Activated naive CD8-positive, alpha-beta T cell treated with anti-CD3 and anti-CD28 coated beads, Interleukin-2, amount 50 U/mL, for 24 hours (primary cell): Measurements from ENCODE around the gene CCDC107.
"Not testable (repeated sequence)": the region's sequence is repeated elsewhere in the genome, so short reads cannot be mapped to it uniquely, and the experiment has no call there.

ENCODE experiments used
- ATAC-seq: fragments of 150-1000 bp; cut with Tn5 transposase; one replicate; pipeline ENCODE4 v1.10.0; 2021
- DNase-seq: peaks from one replicate; pipeline ENCODE4 v3.0.0; 2021
- H3K27ac Mint-ChIP-seq: one replicate; pipeline ENCODE4 v1.8.0; 2021; ENCODE audit warnings: mild to moderate bottlenecking, mixed read lengths
- H3K27me3 Mint-ChIP-seq: one replicate; pipeline ENCODE4 v1.8.0; 2021; ENCODE audit warnings: mixed read lengths
- H3K36me3 Mint-ChIP-seq: one replicate; pipeline ENCODE4 v1.8.0; 2021; ENCODE audit warnings: low read depth, mixed read lengths
- H3K4me1 Mint-ChIP-seq: one replicate; pipeline ENCODE4 v1.8.0; 2021; ENCODE audit warnings: mixed read lengths
- H3K4me3 Mint-ChIP-seq: one replicate; pipeline ENCODE4 v1.8.0; 2021; ENCODE audit warnings: mild to moderate bottlenecking, moderate library complexity, mixed read lengths
- H3K9me3 Mint-ChIP-seq: one replicate; pipeline ENCODE4 v1.8.0; 2021; ENCODE audit warnings: mixed read lengths

CCDC107 gene, protein sequence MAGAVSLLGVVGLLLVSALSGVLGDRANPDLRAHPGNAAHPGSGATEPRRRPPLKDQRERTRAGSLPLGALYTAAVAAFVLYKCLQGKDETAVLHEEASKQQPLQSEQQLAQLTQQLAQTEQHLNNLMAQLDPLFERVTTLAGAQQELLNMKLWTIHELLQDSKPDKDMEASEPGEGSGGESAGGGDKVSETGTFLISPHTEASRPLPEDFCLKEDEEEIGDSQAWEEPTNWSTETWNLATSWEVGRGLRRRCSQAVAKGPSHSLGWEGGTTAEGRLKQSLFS

DNA sequence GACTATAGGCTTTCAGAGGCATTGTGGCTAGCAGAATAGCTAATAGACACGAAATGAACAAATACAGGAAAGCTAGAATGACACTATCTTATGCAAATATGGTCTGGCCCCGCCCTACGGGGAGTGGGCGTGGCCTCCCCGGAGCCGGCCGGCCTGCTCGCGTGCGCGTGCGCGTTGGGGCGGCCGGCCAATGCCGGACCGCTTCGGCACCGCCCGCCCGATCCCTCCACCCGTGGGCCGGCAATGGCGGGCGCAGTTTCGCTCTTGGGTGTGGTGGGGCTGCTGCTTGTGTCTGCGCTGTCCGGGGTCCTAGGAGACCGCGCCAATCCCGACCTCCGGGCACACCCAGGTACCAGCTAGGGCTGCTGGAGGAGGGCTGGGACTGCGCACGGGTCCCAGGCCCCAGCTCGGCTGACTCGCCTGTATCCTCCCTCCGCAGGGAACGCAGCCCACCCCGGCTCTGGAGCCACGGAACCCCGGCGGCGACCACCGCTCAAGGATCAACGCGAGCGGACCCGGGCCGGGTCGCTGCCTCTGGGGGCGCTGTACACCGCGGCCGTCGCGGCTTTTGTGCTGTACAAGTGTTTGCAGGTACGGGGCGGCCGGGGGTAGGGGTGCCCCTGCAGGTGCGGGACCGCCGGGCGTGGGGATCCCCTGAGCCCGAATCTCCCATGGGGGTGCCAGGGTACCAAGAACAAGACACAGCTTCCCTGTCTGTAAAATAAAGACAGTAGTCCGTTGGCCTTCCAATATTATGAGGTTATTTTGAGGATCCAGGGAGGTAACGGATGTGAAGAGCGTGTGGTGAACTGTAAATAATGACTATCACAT lies at the start of gene CCDC107:
Gene CCDC107 (plus strand): TSS at position 156 of the 831 bp plus-strand sequence. CDS start 88 bp downstream, at position 244.
- H3K4me3 Mint-ChIP-seq, result peak within 1 kb of the TSS; percentile 86
- DNase-seq, result peak; percentile 86
- peak within 1 kb of the TSS; percentile 100 for H3K27ac Mint-ChIP-seq
- peaks cover 35% of the 10 kb centered on the region for H3K36me3 Mint-ChIP-seq
- H3K4me1 Mint-ChIP-seq, result peaks cover 67% of the 10 kb centered on the region
- peaks cover 5% of the 10 kb centered on the region for H3K27me3 Mint-ChIP-seq
- peak; percentile 57 for ATAC-seq
- H3K9me3 Mint-ChIP-seq, result peaks cover 4% of the 10 kb centered on the region

DNA sequence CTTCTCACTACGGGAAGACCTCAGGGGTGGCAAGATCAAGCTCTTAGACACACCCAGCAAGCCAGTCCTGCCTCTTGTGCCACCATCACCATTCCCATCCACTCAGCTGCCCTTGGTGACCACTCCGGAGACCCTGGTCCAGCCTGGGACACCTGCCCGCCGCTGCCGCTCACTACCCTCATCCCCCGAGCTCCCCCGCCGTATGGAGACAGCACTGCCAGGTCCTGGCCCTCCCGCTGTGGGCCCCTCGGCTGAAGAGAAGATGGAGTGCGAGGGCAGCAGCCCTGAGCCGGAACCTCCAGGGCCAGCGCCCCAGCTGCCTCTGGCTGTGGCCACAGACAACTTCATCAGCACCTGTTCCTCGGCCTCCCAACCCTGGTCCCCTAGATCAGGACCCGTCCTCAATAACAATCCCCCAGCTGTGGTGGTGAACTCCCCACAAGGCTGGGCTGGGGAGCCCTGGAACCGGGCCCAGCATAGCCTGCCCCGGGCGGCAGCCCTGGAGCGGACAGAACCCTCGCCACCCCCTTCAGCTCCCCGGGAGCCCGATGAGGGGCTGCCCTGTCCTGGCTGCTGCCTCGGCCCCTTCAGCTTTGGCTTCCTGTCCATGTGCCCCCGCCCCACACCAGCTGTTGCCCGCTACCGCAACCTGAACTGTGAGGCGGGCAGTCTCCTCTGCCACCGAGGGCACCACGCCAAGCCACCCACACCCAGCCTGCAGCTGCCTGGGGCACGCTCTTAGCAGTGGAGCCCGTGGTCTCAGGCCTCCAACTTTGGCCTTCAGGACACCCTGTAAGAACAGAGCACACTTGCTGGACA lies 48.9 kb upstream of the CCDC107 start:
- no peak for ATAC-seq
- Mint-ChIP-seq H3K4me1 (peaks cover 21% of the 10 kb centered on the region), H3K4me3 (no peak overlapping the region)

DNA sequence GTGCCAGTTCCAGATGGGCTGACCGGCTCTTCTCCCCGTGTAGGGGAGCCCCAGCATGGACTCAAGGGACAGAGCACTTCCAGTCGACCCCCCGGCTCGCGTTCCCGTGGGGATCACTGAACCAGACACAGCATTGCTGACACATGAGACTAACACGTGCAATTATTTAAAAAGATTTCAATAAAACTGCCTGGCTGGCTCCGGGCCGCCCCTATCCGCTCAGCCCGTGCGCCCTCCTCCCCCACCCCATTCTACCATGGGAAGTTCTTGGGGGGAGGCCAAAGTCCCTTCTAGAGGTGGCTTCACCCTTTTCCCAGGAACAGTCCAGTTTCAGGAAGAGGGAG lies 48.3 kb upstream of the CCDC107 start:
- H3K27me3 Mint-ChIP-seq, result no peaks in the 10 kb centered on the region
- H3K4me3 Mint-ChIP-seq, result no peak overlapping the region
- no peak overlapping the region for H3K27ac Mint-ChIP-seq
- peaks cover 13% of the 10 kb centered on the region for H3K36me3 Mint-ChIP-seq
- no peaks in the 10 kb centered on the region for H3K9me3 Mint-ChIP-seq
- no peak for DNase-seq
- H3K4me1 Mint-ChIP-seq, result peaks cover 19% of the 10 kb centered on the region
- no peak for ATAC-seq

More for the DNA sequence above, 48.9 kb upstream of the CCDC107 start:
- no peaks in the 10 kb centered on the region for H3K27me3 Mint-ChIP-seq
- H3K9me3 Mint-ChIP-seq, result no peaks in the 10 kb centered on the region
- H3K36me3 Mint-ChIP-seq, result peaks cover 11% of the 10 kb centered on the region
- no peak overlapping the region for H3K27ac Mint-ChIP-seq
- DNase-seq, result no peak

DNA sequence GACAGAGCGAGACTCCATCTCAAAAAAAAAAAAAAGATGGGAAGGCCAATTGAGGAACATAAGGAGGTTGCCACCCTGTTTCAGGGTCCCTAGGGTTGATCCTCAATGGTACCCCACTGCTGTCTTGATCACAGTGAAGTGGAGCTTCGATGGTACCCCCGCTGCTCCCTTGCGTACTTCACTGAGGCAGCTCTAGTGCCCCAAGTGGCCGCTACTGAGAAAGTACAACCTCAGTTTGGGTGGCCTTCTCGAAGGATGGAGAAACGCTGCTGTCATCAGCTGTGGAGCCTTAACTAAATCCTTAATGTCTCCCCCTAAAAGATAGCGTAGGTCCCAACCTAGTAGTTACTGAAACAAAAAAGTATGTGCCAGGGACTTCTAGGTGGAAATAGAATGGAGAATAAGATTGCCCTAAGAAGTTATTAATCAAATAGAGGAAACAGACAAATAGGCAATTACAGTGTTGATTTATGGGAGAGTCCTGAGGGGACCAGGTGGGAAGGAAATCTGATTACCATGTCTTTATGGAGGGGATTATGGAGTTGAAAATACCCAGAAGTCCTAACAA lies 46.8 kb upstream of the CCDC107 start:
- H3K27me3 Mint-ChIP-seq, result no peaks in the 10 kb centered on the region
- peak; percentile 59 for DNase-seq
- H3K27ac Mint-ChIP-seq, result no peak overlapping the region
- peak; percentile 72 for ATAC-seq
- peaks cover 20% of the 10 kb centered on the region for H3K4me1 Mint-ChIP-seq
- H3K4me3 Mint-ChIP-seq, result no peak overlapping the region
- no peaks in the 10 kb centered on the region for H3K9me3 Mint-ChIP-seq
- H3K36me3 Mint-ChIP-seq, result peaks cover 13% of the 10 kb centered on the region

DNA sequence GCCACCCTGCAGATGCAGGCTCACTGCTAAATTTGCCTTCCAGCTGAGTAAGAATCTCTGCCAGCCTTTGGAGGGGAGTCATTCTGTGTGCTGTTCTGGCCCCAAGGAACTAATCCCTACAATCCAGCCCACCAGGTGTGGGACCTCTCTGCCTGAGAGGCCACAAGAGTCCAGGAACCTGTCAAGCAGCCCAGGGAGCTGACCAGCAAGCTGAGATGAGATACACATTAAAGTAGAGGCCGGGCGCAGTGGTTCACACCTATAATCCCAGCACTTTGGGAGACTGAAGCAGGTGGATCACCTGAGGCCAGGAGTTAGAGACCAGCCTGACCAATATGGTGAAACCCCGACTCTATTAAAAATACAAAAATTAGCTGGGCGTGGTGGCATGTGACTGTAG lies 46.0 kb upstream of the CCDC107 start:
- H3K36me3 Mint-ChIP-seq, H3K4me3 Mint-ChIP-seq, H3K27ac Mint-ChIP-seq, H3K9me3 Mint-ChIP-seq, ATAC-seq, H3K27me3 Mint-ChIP-seq, DNase-seq: not testable (repeated sequence)
- H3K4me1 Mint-ChIP-seq, result peaks cover 20% of the 10 kb centered on the region

DNA sequence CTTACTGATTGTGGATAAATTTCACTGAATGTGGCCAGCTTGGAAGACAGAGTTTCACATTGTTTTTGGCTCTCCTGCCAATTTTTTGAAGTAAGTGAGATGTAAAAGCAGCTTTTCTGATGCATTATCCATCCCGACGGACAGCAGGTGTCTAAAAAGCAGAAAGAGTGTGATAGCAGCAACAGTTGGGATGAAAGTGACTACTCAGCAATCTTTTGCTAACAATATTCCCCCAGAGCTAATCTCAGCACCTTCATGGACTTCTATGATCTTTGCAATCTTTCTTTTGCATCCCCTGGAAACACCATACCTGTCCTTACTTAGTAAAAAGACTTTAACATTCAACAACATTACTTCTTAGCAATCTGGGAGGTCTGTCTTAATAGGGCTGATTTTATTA lies 45.2 kb upstream of the CCDC107 start:
- H3K27me3 Mint-ChIP-seq, result no peaks in the 10 kb centered on the region
- ATAC-seq (no peak), DNase-seq (no peak)
- no peak overlapping the region for H3K27ac Mint-ChIP-seq
- no peaks in the 10 kb centered on the region for H3K9me3 Mint-ChIP-seq
- peaks cover 8% of the 10 kb centered on the region for H3K36me3 Mint-ChIP-seq
- no peak overlapping the region for H3K4me3 Mint-ChIP-seq
- H3K4me1 Mint-ChIP-seq, result peaks cover 25% of the 10 kb centered on the region

DNA sequence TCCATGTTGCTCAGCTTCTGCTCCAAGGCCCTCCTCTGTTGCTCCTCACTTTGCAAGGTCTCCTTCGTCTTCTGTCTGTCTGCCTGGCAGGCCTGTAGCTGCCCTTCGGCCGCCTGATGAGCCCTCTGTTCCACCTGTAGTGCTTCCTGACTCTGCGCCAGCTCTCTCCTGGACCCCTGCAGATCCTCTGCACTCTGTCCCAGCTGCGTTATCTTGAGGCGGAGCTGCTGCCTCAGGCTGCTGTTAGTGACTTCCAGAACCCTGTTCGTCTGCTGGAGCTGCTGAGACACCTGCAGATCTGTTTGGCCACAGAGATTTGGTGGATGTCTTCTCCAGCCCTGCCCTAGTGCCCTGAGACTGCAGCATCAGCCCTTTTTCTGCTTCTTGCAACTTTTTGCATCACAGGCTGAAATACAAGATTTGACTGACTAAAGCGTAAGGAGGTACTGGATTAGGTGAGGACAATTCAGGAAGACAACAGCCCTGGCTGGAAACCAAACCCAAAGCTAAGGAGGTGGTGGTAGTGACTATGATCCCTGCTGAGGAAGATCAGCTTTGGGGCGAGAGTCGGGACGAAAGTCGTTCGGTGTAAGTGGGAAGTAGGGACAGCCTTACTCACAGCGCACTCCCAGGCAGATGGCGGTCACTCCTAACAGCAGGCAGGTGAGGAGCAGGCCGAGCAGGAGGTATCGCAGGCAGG lies 42.0 kb upstream of the CCDC107 start:
- H3K4me1 Mint-ChIP-seq, result peaks cover 58% of the 10 kb centered on the region

DNA sequence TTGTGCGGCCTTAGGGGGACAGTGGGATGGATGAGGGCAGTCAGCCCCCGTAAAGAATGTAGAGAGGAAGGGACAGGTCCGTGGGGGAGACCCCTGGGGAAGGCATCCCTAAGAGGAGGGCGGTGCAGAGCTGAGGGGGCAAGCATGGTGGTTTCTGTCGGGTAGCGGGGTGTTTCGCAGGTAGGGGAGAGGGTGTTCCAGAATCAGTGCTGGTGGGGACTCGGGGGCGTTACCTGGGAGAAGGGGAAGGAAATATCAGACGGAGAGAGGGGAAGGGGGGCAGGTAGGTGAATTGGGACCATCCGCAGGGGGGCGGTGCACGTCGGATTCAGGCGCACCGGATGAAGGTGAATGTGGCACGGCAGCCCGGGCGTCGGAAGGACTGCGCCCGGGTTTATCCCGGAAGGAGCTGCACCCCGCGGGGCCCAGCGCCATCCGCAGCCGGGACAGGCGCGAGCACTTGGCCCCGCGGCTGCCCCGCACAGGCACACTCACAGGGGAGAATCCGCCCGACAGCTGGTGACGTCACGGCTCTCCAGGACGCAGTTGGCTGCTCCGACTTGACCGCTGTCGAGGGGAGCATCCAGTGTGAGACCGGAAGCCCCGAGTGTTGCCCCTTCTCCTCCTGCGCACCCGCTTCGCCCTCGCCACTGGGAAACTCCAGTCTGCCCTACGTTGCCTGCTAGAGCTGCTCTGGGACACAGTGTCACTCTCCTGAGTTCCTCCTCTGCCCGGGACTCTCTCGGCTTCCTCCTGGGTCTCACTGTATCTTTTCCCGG lies 41.2 kb upstream of the CCDC107 start:
- peak overlapping the region; percentile 97 for H3K27ac Mint-ChIP-seq
- peak overlapping the region; percentile 82 for H3K4me3 Mint-ChIP-seq
- peak; percentile 15 for ATAC-seq
- H3K4me1 Mint-ChIP-seq, result peaks cover 60% of the 10 kb centered on the region
- no peaks in the 10 kb centered on the region for H3K27me3 Mint-ChIP-seq
- DNase-seq, result peak; percentile 83
- H3K9me3 Mint-ChIP-seq, result no peaks in the 10 kb centered on the region
- H3K36me3 Mint-ChIP-seq, result peaks cover 2% of the 10 kb centered on the region

More for the DNA sequence above, 42.0 kb upstream of the CCDC107 start:
- H3K27me3 Mint-ChIP-seq, result no peaks in the 10 kb centered on the region
- H3K9me3 Mint-ChIP-seq, result no peaks in the 10 kb centered on the region
- ATAC-seq (no peak), DNase-seq (no peak)
- H3K4me3 Mint-ChIP-seq, result peak overlapping the region; percentile 82
- H3K36me3 Mint-ChIP-seq, result peaks cover 2% of the 10 kb centered on the region
- H3K27ac Mint-ChIP-seq, result peak overlapping the region; percentile 74

DNA sequence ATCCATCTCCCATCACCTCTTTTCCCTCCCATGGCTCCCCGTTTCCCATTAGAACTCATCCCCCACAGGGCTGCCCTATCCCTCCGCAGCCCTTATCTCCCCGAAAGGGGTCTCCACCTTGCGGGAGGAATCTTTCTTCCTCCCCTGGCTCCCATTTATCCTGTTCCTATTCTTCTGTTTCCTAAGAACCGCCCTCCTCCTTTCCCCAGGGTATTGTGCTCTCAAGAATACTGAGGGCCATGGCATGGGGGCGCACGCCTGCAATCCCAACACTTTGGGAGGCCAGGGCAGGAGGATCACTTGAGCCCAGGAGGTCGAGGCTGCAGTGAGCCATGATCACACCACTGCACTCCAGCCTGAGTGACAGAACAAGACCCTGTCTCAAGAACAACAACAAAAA lies 40.5 kb upstream of the CCDC107 start:
- H3K27me3 Mint-ChIP-seq, result no peaks in the 10 kb centered on the region
- H3K4me1 Mint-ChIP-seq, result peaks cover 66% of the 10 kb centered on the region
- peaks cover 2% of the 10 kb centered on the region for H3K36me3 Mint-ChIP-seq
- H3K9me3 Mint-ChIP-seq, result no peaks in the 10 kb centered on the region
- peak overlapping the region; percentile 82 for H3K4me3 Mint-ChIP-seq
- H3K27ac Mint-ChIP-seq, result peak overlapping the region; percentile 97
- DNase-seq (no peak), ATAC-seq (no peak)

DNA sequence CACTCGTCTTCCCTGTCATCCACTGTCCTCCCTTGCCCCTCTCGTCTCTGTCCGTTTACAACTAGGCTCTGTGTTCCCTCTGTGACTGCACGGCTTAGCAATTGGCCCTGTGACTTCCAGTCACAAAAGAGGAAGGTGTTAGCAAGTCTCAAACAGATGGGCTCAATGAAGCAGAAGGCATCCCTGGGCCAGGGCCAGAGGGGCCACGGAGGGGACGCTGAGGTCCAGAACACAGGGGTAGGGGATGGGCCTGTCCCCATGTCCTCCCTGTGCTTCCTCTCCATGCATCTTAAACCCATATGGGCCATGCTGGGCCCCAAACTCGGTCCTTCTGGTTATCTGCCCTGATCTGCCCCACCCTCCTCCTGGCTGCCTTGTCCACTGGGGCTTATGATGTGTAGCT lies 39.8 kb upstream of the CCDC107 start, which contains the start of gene CD72:
Gene CD72 (minus strand): TSS at position 89 of the 403 bp plus-strand sequence. CDS start 110 bp downstream, outside the sequence.
- Mint-ChIP-seq H3K27me3 (no peaks in the 10 kb centered on the region), H3K36me3 (peaks cover 2% of the 10 kb centered on the region), H3K27ac (peak within 1 kb of the TSS; percentile 97), H3K4me1 (peaks cover 66% of the 10 kb centered on the region), H3K9me3 (no peaks in the 10 kb centered on the region), H3K4me3 (peak within 1 kb of the TSS; percentile 82)
- no peak for DNase-seq
- no peak for ATAC-seq

DNA sequence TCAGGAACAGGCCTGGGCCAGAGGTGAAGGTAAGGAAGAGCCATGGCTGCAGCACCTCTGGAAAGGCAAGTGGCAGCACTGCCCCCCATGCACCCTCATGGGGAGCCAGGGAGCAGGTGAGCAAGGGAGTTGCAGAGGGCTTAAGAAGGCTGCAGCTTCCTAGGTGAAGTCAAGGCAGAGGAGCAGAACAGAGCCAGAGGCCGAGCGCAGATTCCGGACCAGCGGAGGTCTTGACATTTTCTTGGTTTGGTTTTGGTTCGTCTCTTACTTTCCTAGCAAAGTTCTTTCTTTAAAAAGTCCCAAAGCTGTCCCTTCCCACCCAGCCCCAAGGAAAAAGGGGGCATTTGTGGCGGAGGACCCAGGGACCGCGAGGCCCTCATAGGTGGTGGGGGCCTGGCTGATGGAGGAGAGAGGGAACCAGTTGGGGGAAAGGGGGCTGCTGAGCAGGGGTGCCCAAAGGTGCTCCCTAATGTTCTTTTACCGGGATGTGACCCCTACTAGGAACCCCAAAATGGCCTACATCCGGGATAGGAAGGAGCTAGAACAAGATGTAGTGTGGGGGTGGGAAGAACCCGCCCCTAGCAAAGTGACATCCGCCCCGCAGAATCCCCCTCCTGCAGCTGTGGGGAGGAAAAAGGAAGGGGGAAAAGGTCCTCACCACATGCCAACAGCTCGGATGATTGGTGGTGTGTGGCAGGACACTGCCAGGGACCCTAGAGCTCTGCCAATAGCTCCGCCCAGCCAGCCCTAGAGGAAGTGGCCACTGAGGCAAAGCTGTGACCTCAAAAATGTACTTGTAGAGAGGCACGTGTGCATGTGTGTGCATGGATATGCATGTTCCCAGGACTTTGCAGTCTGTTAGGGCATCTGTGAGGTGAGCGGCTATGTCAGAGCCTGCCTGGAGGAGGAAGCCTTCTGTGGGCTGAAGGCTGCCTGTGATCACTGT lies 39.0 kb upstream of the CCDC107 start:
- peak; percentile 74 for DNase-seq
- no peaks in the 10 kb centered on the region for H3K27me3 Mint-ChIP-seq
- H3K36me3 Mint-ChIP-seq, result peaks cover 2% of the 10 kb centered on the region
- no peaks in the 10 kb centered on the region for H3K9me3 Mint-ChIP-seq
- peaks cover 66% of the 10 kb centered on the region for H3K4me1 Mint-ChIP-seq
- peak overlapping the region; percentile 82 for H3K4me3 Mint-ChIP-seq
- ATAC-seq, result peak; percentile 93
- H3K27ac Mint-ChIP-seq, result peak overlapping the region; percentile 97

DNA sequence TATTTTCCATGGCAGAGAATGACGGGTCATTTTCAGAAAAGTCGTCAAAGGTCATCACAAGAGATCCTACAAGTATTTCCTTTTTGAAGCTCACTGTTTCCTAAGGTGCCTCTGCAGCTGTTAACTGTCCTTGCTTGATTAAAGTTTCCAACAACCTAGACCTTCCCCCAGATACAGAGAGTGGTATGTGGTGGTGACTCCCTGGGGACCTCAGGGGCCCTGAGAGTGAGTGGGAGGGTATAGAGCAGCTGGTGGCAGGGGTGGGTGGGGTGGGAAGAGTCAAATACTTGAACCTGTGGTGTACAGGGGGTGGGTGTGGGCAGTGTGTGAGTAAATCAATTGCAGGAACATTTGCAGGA lies 38.3 kb upstream of the CCDC107 start:
- Mint-ChIP-seq H3K9me3 (no peaks in the 10 kb centered on the region), H3K27ac (peak overlapping the region; percentile 97), H3K4me1 (peaks cover 64% of the 10 kb centered on the region), H3K4me3 (peak overlapping the region; percentile 82), H3K36me3 (peaks cover under 1% of the 10 kb centered on the region), H3K27me3 (no peaks in the 10 kb centered on the region)
- ATAC-seq (peak; percentile 81), DNase-seq (peak; percentile 54)
